Suprapubic skin (tissue), 3 donors: ENCODE data around the gene CCDC9B.

Experiments used
- POLR2A ChIP-seq, 2 donors: fragments of 450-650 bp; IDR thresholded peaks; one replicate each; pipeline ENCODE4 v1.6.1; 2017; ENCODE audit warnings: antibody characterized with exemption in 2 of 2, mild to moderate bottlenecking in 2 of 2, moderate library complexity in 2 of 2
- TF ChIP-seq, protein P1 (sequence below), 2 donors: fragments of 200-600 bp in 1 of 2; fragments of 450-650 bp in 1 of 2; sonication (generic) in 1 of 2; IDR thresholded peaks; one replicate each; pipeline ENCODE4 v1.5.1; 2016 to 2019; ENCODE audit warnings: antibody characterized with exemption in 2 of 2, mild to moderate bottlenecking in 1 of 2, moderate library complexity in 1 of 2

DNA sequence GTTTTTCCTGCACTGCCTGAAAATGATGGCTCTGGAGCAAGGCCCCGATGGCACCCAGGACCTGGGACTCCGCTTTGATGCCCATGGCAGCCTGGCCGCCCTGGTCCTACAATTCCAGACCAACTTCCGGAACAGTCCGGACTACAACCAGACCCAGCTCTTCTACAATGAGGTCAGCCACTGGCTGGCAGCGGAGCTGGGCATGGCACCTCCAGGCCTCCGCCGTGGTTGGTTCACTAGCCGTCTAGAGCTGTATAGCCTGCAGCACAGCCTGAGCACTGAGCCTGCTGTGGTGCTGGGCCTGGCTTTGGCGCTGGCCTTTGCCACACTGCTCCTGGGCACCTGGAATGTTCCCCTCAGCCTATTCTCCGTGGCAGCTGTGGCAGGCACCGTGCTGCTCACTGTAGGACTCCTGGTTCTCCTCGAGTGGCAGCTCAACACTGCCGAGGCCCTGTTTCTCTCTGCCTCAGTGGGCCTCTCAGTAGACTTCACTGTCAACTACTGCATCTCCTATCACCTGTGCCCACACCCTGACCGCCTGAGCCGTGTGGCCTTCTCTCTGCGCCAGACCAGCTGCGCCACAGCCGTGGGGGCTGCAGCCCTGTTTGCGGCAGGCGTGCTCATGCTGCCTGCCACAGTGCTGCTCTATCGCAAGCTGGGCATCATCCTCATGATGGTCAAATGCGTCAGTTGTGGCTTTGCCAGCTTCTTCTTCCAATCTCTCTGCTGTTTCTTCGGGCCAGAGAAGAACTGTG, 28.2 kb upstream of the CCDC9B start:
- no peak for TF ChIP-seq POLR2A (IDR thresholded peaks at IDR 0.05)
- TF ChIP-seq, protein P1, sequence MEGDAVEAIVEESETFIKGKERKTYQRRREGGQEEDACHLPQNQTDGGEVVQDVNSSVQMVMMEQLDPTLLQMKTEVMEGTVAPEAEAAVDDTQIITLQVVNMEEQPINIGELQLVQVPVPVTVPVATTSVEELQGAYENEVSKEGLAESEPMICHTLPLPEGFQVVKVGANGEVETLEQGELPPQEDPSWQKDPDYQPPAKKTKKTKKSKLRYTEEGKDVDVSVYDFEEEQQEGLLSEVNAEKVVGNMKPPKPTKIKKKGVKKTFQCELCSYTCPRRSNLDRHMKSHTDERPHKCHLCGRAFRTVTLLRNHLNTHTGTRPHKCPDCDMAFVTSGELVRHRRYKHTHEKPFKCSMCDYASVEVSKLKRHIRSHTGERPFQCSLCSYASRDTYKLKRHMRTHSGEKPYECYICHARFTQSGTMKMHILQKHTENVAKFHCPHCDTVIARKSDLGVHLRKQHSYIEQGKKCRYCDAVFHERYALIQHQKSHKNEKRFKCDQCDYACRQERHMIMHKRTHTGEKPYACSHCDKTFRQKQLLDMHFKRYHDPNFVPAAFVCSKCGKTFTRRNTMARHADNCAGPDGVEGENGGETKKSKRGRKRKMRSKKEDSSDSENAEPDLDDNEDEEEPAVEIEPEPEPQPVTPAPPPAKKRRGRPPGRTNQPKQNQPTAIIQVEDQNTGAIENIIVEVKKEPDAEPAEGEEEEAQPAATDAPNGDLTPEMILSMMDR (IDR thresholded peaks at IDR 0.05): no peak
